OCI-LY1 (cell line): ENCODE data around the gene RASA2.

Experiments used
- EZH2 ChIP-seq: fragments of 200-600 bp; sonication (generic), shearing (Covaris generic); IDR thresholded peaks from 2 replicates; pipeline ENCODE4 v1.8.0; 2017; ENCODE audit warnings: borderline replicate concordance, mixed run types, mild to moderate bottlenecking, antibody characterized with exemption, low read length, moderate library complexity, mixed read lengths
- TF ChIP-seq, protein P1 (sequence below): fragments of 200-600 bp; sonication (generic), shearing (Covaris generic); IDR thresholded peaks from 2 replicates; pipeline ENCODE4 v1.5.1; 2017; ENCODE audit warnings: mild to moderate bottlenecking, antibody characterized with exemption, low read length, moderate library complexity, mixed read lengths

DNA sequence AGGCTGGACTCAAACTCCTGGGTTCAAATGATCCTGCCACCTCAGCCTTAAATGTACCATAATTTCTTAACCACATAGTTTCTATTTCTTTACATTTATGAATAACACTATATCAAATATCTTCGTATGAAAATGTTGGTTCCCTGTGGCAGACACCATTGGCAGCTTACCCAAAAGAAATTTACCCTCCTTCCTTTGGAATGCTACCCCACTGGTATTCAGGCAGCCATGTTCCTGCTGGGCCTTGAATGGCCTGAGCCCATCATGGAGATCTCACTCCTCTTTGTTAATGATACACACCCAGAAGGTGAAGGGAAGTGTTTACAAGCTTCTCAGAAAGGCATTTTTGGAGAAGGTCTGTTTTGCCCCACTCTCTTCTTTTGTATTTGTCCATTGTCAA is 157.0 kb downstream of the RASA2 start:
- TF ChIP-seq, protein P1, sequence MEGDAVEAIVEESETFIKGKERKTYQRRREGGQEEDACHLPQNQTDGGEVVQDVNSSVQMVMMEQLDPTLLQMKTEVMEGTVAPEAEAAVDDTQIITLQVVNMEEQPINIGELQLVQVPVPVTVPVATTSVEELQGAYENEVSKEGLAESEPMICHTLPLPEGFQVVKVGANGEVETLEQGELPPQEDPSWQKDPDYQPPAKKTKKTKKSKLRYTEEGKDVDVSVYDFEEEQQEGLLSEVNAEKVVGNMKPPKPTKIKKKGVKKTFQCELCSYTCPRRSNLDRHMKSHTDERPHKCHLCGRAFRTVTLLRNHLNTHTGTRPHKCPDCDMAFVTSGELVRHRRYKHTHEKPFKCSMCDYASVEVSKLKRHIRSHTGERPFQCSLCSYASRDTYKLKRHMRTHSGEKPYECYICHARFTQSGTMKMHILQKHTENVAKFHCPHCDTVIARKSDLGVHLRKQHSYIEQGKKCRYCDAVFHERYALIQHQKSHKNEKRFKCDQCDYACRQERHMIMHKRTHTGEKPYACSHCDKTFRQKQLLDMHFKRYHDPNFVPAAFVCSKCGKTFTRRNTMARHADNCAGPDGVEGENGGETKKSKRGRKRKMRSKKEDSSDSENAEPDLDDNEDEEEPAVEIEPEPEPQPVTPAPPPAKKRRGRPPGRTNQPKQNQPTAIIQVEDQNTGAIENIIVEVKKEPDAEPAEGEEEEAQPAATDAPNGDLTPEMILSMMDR, result no peak
- TF ChIP-seq EZH2, result no peak
